GM19025 (cell line): Measurements from ENCODE around the gene PRKCI.
"Not testable (repeated sequence)": the region's sequence is repeated elsewhere in the genome, so short reads cannot be mapped to it uniquely, and the experiment has no call there.

Experiments
- ATAC-seq: cut with Tn5 transposase; IDR thresholded peaks from one replicate; pipeline ENCODE4 v1.9.1; 2021; ENCODE audit warnings: mild to moderate bottlenecking, low read depth, moderate library complexity; ENCODE audit not compliant: unreplicated experiment

PRKCI gene

DNA sequence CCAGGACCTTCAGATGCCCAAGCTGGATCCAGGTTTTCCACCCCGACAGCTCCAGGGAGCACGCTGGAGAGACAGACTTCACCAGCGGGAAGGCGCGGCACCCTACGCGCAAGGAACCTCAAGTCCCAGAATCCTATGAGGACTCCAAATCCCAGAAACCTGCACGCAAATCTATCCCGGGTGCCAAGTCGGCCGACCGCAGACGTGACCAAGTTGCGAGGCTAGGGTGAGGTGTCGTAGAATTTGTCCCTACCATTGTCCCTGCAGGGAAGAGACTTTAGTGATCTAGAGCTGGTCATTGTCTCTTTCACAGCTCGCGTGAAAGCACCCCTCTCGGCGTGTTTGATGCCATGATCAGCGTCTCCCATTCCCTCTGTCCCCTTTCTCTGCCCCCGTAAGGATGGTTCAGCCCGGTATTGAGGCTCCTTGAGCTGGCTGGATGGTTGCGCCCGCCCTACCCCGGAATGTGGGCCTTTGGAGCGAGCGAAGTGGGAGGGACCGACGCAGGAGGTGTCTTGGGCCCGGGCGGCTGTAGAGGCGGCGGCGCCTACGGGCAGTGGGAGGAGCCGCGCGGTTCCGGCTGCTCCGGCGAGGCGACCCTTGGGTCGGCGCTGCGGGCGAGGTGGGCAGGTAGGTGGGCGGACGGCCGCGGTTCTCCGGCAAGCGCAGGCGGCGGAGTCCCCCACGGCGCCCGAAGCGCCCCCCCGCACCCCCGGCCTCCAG, at the start of gene PRKCI:
Gene PRKCI, plus strand, starts transcription at position 501 of the 723 bp plus-strand sequence. CDS start 246 bp downstream, outside the sequence.
- ATAC-seq = peak; percentile 97

DNA sequence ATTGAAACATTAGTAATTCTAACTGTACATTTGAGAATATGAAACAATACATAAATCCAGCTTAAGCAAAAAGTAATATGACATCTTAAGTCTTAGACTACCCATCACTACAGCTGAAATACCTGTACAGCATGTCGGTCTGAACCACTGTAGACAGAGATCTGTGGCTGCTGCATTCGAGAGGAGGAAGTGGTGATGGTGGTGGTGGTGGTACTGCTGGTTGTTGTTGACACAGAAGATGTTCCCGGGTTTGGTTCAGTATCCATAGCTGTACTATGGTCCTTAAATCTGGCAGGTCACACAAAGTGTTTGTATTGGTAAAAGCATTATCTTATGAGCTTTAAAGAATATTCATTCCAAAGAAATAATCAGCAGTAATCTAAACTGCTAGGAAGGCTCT, 43.6 kb upstream of the PRKCI start:
- ATAC-seq = no peak

DNA sequence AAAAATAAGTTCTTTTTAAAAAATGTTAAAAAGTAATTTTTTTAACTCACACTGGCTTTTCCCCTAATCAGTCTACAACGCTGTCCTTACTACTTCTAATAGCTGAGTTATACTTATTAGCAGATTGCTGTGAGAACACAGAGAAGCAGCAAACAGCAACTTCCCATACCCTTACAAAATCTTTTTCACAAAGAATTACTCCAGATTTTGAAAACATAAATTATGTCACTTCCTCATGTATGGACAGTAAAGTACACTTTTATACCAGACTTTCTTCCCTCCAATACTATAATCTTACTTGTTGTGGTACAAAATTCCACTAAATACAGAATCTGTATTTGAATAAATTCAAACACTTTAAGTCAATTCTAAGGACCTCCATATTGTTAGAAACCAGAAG, 42.8 kb upstream of the PRKCI start:
- no peak for ATAC-seq

DNA sequence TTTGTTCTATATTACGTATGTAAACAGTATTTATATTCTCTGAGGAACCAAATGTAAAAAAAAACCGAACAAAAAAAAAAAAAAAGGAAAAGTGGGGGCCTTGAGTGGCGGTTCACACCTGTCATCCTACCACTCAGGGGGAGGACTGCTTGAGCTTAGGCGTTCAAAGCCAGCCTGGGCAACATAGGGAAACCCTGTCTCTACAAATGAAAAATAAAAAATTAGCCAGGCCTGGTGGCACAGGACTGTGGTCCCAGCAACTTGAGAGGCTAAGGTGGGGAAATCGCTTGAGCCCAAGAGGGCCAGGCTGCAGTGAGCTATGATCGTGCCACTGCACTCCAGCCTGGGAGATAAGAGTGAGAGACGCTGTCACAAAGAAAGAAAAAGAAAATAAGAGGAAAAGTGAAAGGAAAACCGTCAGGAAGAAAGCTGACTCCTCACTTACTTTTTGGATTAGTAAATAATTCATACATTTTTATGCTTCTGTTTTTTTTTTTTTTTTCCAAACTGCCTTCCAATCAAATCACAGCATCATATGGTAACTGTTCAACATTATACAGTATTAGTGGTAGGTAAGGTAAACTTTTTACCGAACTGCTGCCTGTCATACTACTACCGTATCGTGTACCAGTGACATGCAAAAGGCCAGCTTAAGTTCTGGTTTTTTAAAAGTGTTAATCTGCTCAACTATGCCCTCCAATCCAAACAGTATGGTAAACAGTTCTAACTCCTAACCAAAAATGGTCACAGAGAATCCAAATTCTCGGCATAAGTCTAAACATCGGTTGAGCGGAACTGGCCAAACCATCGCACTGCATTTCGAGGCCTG, 41.9 kb upstream of the PRKCI start:
- peak; percentile 8 for ATAC-seq

DNA sequence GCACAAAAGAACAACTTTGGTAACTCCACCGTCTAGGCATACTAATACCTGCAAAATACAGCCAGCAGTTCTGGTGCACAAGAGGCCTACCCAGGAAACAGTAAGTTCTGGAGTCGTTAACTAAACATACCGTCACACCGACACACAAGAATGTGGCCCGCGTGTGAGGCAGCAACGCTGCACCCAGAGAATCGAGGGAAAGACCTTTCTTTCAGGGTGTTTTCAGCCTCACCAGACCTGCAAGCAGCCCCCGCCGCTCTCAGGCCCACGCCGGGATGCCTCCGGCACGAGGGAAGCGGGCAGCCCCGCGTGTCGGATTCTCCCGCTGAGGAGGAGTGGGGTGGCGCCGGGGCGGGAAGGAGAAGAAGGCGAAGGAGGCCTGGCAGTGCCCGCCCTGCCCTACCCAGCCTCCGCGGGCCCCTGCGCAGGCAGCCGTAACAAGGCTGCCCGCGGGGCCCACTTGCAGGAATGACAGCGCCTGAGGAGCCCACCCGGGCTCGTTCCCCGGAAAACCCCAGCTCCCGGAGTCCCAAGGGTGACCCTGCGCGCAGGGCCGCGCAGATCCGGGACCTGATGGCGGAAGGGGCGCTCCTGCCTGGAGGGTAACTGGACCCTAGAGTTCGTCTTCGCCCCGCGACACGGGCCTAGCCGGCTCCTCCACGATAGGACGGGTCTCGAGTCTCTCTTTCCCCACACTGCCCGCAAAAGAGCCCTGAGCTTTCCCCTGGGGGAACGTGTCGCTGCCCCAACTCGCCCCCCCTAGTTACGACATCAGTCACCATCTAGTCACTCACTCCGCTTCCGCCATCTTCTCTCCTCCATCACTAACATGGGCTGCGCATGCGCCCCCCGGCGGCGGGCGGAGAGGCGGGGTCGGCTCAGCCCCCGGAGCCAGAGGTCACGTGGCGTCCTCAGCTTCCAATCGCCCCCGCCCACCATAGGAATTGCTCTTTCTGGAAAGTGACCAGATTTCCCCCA, 41.0 kb upstream of the PRKCI start, which contains the start of gene PHC3:
Gene PHC3, minus strand, starts transcription at position 826 of the 978 bp plus-strand sequence. Its CDS starts 18 bp downstream, at position 808.
- peak; percentile 65 for ATAC-seq

DNA sequence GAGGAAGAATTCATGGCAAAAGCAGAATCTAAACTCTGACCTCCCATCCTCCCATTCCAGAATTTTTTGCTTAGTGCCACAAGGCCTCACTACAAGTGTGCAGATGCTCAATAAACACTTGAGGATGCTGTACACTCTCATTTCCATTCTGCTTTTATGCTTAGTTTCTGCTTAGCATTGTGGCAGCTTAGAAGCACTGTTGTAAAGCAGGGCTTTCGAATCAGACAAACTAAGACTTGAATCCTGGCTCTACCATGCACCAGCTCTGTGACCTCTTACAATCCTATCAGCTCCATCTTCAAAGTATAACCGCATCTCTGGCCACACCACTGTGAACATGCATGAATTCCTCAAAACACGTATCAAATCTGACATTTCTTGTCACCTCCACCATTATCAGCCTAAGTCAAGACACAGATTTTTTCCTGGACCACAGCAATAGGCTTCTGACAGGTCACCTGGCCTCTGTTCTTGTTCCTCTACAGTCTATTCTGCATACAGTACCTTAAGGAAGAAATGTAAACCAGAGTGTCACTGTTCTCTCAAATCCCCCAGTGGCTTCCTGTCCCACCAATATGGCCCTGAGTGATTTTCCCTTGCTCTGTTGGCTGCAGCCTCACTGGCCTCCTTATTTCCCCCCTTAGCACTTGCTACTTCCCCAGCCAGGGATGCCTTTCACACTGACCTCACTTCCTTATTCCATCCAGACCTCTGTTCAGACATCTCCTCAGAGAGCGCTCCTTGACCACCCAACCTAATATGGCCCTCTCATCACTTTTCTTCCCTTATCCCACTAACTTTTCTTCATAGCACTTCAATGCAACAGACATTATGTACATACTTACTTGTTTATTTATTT, 32.6 kb upstream of the PRKCI start:
- ATAC-seq = no peak

DNA sequence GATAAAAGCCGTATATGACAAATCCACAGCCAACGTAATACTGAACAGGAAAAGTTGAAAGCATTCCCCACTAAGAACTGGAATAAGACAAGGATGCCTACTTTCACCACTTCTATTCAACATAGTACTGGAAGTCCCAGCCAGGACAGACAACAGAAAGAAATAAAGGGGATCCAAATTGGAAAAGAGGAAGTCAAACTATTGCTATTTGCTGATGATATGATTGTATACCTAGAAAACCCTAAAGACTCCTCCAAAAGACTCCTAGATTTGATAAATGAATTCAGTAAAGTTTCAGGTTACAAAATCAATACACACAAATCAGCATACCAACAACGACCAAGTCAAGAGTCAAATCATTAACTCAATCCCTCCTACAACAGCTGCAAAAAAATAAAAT, 26.5 kb upstream of the PRKCI start:
- ATAC-seq = not testable (repeated sequence)

DNA sequence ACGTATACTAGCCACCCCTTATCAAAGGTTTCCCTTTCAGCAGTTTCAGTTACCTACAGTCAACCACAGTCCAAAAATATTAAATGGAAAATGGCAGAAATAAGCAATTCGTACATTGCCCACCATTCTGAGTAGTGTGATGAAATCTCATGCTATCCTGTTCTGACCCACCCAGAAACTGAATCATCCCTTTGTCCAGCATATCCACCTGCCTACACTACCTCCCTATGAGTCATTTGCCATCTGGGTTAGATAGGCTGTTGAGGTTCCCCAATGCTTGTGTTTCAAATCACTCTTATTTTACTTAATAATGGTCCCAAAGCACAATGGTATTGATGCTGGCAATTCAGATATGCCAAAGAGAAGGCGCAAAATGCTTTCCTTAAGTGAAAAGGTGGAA, 25.4 kb upstream of the PRKCI start:
- ATAC-seq = no peak

DNA sequence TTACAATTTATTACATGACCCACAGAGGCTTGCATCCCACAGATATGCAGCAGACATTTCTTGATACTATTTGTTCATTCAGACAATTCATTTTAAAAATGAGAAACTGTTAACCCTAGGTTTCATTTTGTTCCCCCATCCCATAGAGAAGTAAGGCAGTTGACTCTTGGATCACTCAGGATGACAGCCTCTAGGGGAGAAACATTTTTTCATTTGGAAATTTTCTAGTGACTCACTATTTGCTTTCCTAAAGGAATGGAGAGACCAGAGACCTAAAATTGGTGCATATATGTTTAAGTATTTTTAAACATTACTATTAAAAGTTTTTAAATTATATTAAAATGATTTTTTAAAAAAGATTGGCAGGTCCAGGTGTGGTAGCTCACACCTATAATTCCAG, 21.2 kb upstream of the PRKCI start:
- ATAC-seq = no peak

DNA sequence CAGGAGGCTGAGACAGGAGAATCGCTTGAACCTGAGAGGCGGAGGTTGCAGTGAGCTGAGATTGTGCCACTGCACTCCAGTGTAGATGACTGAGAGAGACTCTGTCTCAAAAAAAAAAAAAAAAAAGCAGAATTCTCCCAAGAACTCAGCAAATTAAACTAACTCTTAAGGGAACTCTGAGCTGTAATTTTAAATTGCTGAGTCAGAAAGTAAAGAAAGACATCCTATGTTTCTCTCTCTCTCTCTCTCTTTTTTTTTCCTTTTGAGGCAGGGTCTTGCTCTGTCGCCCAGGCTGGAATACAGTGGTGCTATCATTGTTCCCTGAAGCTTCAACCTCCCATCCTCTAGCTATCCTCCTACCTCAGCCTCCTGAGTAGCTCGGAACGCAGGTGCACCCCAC, 20.7 kb upstream of the PRKCI start:
- no peak for ATAC-seq

DNA sequence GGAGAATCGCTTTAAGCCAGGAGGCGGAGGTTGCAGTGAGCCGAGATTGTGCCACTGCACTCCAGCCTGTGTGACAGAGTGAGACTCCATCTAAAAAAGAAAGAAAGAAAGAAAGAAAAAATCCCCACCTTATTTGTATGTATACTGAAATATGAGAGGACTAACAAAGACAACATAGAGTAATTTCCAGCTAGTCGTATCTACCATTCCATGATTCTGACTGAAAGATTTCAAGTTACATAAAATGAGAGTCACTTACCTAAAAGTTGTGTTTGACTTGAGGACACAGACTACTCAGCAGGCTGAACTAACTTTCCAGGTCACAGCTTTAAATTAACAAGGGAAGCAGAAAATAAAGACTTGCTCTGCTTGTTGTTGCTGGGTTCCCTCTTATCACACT, 18.8 kb upstream of the PRKCI start:
- ATAC-seq = no peak

DNA sequence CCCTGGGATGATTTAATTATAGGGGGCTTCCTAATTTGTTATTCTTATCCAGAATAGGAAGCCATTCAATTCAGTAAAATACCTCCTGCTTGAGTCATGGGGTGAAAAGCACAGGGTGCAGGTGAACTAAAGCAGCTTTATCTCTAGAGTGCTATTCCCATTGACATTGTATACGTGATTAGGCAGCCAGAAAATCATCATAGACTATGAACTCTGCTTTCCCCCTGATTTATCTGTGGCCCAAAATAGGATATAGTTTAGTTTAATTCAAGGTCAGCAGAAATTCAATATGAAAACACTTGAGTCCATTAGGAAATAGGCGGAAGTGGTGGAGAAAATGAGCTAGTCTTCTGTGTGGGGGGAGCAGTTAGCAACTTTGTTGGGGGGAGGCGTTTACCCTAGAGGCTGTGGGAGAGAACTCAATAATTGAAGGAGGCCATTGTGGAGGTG, 18.2 kb upstream of the PRKCI start:
- no peak for ATAC-seq

DNA sequence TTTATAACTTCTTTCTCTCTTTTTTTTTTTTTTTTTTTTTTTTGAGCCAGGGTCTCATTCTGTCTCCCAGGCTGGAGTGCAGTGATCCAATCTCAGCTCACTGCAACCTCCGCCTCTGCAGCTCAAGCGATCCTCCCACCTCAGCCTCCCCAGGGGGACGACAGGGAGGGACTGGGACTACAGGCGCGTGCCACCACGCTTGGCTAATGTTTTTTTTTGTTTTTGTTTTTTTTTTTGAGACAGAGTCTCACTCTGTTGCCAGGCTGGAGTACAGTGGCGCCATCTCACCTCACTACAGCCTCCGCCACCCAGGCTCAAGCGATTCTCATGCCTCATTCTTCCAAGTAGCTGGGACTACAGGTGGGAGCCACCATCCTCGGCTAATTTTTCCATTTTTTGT, 17.7 kb upstream of the PRKCI start:
- no peak for ATAC-seq

DNA sequence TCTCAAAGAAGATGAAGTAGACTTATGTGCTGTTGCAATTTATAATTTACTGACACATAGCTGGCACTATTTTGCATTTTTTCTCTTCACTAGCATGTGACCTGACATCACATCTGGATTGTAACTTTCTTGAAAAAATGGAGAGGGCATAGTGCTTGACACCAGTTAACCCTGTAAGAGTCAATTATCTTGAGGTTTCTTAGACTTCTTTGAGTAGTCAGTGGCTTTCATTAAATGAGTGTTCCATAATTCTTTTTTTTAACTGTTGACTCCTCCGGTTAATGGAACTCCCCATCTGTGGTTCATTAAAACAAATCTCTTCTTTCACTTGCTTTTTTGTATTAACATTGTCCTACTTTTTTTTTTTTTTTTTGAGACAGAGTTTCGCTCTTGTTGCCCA, 16.9 kb upstream of the PRKCI start:
- ATAC-seq = no peak

DNA sequence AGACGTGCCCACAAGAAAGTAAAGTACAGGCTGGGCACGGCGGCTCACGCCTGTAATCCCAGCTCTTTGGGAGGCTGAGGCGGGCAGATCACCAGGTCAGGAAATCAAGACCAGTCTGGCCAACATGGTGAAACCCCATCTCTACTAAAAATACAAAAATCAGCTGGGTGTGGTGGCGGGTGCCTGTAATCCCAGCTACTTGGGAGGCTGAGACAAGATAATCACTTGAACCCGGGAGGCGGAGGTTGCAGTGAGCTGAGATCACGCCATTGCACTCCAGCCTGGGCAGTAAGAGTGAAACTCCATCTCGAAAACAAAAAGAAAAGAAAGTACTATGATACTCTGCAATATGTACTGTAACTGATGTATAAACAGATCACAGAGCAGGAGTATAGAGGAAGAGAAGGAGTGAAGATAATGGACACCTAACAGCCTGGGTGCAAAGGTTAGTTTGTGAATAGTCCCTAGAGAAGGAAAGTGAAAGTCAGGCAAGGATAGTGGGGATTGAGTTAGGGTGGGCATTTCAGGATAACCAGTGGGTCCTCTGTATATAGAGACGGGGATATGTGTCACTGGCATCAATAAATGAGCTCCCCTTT, 16.0 kb upstream of the PRKCI start:
- not testable (repeated sequence) for ATAC-seq

DNA sequence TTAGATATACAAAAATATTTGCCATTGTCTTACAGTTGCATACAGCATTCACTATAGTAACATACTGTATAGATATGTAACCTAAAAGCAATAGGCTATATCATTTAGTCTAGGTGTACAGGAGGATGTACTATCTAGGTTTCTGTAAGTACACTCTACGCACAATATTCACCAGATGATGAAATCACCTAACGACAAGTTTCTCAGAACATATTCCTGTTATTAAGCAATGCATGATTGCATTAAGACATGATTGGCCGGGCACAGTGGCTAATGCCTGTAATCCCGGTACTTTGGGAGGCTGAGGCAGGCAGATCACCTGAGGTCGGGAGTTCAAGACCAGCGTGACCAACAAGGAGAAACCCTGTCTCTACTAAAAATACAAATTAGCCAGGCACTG, 14.5 kb upstream of the PRKCI start:
- ATAC-seq = no peak

DNA sequence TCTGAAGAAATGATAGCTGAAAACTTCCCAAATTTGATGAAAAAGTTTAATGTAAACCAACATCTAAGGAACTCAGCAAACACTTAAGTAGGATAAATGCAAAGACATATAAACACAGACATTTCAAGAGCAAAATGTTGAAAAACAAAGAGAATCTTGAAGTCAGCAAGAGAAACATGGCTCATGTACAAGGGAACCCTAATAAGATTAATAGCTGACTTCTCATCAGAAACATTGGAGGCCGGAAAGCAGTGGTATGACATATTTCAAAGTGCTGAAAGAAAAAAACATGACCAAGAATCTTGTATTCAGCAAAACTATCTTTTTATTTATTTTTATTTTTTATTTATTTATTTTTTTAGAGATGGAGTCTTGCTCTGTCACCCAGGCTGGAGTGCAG, 10.6 kb upstream of the PRKCI start:
- ATAC-seq = no peak

DNA sequence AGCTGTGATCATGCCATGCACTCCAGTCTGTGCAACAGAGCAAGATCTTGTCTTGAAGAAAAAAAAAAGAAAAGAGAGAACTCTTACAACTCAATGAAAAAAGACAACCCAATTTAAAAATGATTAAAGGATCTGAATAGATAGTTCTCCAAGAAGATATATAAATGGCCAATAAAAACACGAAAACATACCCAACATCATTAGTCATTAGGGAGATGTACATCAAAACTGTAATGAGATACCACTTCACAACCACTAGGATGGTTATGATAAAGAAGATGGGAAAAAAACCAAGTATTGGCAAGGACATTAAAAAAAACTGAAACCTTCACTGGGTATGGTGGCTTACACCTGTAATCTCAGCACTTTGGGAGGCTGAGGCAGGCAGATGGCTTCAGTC, 2.4 kb upstream of the PRKCI start:
- ATAC-seq = no peak

DNA sequence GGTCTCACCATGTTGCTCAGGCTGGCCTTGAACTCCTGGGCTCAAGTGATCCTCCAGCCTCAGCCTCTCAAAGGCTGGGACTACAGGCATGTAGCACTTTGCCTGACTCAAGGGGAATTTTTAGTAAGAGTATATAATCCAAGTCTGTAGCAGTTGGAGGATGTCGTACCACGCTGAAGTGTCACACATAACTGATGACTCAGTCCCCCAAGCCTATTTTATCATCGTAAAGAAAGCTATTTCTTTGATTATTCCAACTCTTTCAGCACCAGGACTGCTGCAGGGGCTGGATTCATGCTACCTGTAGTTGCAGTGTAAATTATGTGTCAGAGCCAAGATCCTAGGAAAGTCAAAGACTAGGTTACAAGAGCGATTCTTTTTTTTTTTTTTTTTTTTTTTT, 1.4 kb upstream of the PRKCI start:
- ATAC-seq = no peak
